GM06990 (cell line): Measurements from ENCODE around the gene NKD1.

Experiments
- DNase-seq: peaks from one replicate; pipeline ENCODE4 v3.0.0-alpha.2; 2011; ENCODE audit not compliant: insufficient read length; ENCODE audit errors: extremely low read depth
- H3K27me3 ChIP-seq: replicated peaks from 2 replicates; pipeline ENCODE4 v1.6.0; 2011; ENCODE audit warnings: low read length; ENCODE audit not compliant: control insufficient read depth, insufficient read depth
- H3K36me3 ChIP-seq: 2 replicates; pipeline ENCODE4 v1.5.1; 2011; ENCODE audit warnings: low read length; ENCODE audit not compliant: control insufficient read depth, insufficient read depth
- H3K4me3 ChIP-seq: replicated peaks from 2 replicates; pipeline ENCODE4 v1.5.1; 2011; ENCODE audit warnings: low read depth, mild to moderate bottlenecking, control low read depth, low read length
- CTCF ChIP-seq: IDR thresholded peaks from 2 replicates; pipeline ENCODE4 v1.5.1; 2011; ENCODE audit warnings: low read length, control low read depth, mild to moderate bottlenecking, inconsistent platforms; ENCODE audit not compliant: insufficient read depth, poor library complexity, severe bottlenecking

The NKD1 gene

DNA sequence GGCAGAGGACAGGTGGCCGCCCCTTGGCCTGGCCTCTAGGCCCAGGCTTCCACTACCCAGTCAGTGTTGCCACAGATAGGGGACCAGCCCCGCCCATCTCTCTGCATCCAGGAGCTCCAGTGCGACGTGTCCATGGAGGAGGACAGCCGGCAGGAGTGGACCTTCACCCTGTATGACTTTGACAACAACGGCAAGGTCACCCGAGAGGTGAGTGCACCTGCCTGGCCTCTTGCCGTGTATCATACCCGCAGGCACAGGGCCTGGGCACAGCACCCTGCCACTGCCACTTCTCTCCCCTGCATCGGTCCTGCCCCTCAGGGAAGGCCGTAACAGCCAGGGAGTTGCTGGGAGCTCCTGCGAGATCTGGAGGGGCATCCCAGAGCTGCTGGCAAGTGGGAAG is 77.2 kb downstream of the NKD1 start:
- H3K36me3 ChIP-seq: no peaks in the 10 kb centered on the region
- DNase-seq: no peak
- no peak overlapping the region for H3K4me3 ChIP-seq
- TF ChIP-seq CTCF: no peak
- H3K27me3 ChIP-seq: no peaks in the 10 kb centered on the region; the same call in 1 of the 2 replicates

- Histone ChIP-seq H3K27me3 (no peaks in the 10 kb centered on the region), H3K36me3 (no peaks in the 10 kb centered on the region), H3K4me3 (no peak overlapping the region)
- no peak for DNase-seq
- TF ChIP-seq CTCF: no peak
Measured at GRCh38 chr16:50626868-50627267, 78.7 kb downstream of the NKD1 start.

DNA sequence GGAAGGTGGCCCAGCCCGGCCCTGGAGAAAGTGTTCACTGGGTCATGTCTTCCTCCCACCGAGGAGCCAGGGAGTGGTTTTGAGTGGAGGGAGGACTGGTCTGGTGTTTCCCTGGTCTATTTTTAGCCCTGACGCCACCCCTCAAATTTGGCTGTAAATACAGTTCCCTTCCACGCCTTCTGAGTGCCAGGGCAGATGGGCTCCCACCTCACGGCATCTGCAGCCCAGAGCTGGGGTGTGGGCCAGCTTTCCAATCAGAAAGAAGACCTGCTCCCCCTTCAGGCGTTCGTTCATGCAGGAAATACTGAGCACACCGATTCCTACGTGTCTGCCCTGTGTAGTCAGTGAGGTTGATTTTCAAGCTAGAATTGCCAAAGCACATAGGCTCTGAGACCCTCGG is 79.2 kb downstream of the NKD1 start:
- Histone ChIP-seq H3K36me3 (no peaks in the 10 kb centered on the region), H3K4me3 (no peak overlapping the region), H3K27me3 (no peaks in the 10 kb centered on the region)
- no peak for DNase-seq
- peak; percentile 47 for TF ChIP-seq CTCF

- DNase-seq: no peak
- TF ChIP-seq CTCF: no peak
- H3K36me3 ChIP-seq: no peaks in the 10 kb centered on the region
- H3K27me3 ChIP-seq: no peaks in the 10 kb centered on the region
- no peak overlapping the region for H3K4me3 ChIP-seq
Measured at GRCh38 chr16:50628156-50628802, 80.1 kb downstream of the NKD1 start.

GRCh38 chr16:50629334-50629733 is 81.1 kb downstream of the NKD1 start:
- no peaks in the 10 kb centered on the region for H3K36me3 ChIP-seq
- H3K4me3 ChIP-seq: no peak overlapping the region
- no peak for DNase-seq
- no peak for TF ChIP-seq CTCF
- H3K27me3 ChIP-seq: no peaks in the 10 kb centered on the region

- Histone ChIP-seq H3K4me3 (no peak overlapping the region), H3K27me3 (no peaks in the 10 kb centered on the region; the same call in 1 of the 2 replicates), H3K36me3 (no peaks in the 10 kb centered on the region)
- no peak for TF ChIP-seq CTCF
- no peak for DNase-seq
Measured at GRCh38 chr16:50630394-50631020, 82.3 kb downstream of the NKD1 start.
